HUES48 (cell line): ENCODE data around the gene SPAAR.

Experiments
- H3K27ac ChIP-seq: one replicate; pipeline ENCODE4 v1.7.0; 2013; ENCODE audit warnings: low read depth, low read length, inconsistent platforms
- H3K27me3 ChIP-seq: 2 replicates; pipeline ENCODE4 v1.6.1; 2013; ENCODE audit warnings: mild to moderate bottlenecking, low read length; ENCODE audit not compliant: control insufficient read depth, insufficient read depth
- H3K36me3 ChIP-seq: 2 replicates; pipeline ENCODE4 v1.6.1; 2013; ENCODE audit warnings: low read length; ENCODE audit not compliant: control insufficient read depth, insufficient read depth
- H3K4me1 ChIP-seq: 2 replicates; pipeline ENCODE4 v1.6.1; 2013; ENCODE audit warnings: mild to moderate bottlenecking, low read length; ENCODE audit not compliant: control insufficient read depth, insufficient read depth
- H3K4me3 ChIP-seq: 2 replicates; pipeline ENCODE4 v1.5.1; 2013; ENCODE audit warnings: mild to moderate bottlenecking, low read depth, low read length
- H3K9ac ChIP-seq: 2 replicates; pipeline ENCODE4 v1.6.1; 2013; ENCODE audit warnings: mild to moderate bottlenecking, low read depth, low read length, moderate library complexity
- H3K9me3 ChIP-seq: 2 replicates; pipeline ENCODE4 v1.6.1; 2013; ENCODE audit warnings: low read length; ENCODE audit not compliant: control insufficient read depth, insufficient read depth

The SPAAR gene

GRCh38 chr9:35952526-35953191 lies 43.4 kb downstream of the SPAAR start:
- Histone ChIP-seq H3K9me3 (no peaks in the 10 kb centered on the region), H3K9ac (no peak overlapping the region), H3K4me3 (no peak overlapping the region), H3K4me1 (peaks cover 4% of the 10 kb centered on the region; the same call in 1 of the 2 replicates), H3K27ac (no peak overlapping the region), H3K27me3 (no peaks in the 10 kb centered on the region), H3K36me3 (no peaks in the 10 kb centered on the region)

DNA sequence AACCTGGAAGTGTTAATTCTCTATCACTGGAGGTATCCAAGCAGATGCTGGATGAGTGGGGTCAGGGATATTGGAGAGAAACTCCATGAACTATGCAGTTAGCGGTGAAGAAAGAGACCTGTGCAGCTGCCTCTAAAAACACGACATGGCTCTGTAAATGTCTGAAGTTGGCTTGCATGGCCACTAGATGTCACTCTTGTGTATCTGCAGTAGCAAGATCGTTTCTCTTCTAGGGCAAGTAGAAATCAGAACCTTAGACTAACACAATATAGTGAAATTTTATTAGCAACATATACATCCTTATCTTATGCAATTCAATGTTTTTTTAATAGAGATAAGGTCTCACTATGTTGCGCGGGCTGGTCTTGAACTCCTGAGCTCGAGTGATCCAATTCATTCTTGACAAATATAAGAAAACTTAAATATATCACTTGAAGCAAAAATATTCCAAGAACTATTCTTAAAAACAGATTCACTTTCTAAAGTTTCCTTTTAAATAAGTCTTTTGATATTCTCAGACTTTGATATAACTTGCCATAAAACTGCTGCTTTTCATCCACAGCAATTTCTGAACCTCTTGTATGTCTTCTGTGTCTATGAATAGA lies 45.8 kb downstream of the SPAAR start:
- no peaks in the 10 kb centered on the region for H3K36me3 ChIP-seq
- no peaks in the 10 kb centered on the region; the same call in 1 of the 2 replicates for H3K27me3 ChIP-seq
- H3K9ac ChIP-seq = no peak overlapping the region
- H3K9me3 ChIP-seq = no peaks in the 10 kb centered on the region
- H3K4me1 ChIP-seq = no peaks in the 10 kb centered on the region
- H3K4me3 ChIP-seq = no peak overlapping the region
- H3K27ac ChIP-seq = no peak overlapping the region

GRCh38 chr9:35956651-35957050 lies 47.4 kb downstream of the SPAAR start:
- H3K36me3 ChIP-seq = no peaks in the 10 kb centered on the region
- no peak overlapping the region for H3K27ac ChIP-seq
- H3K27me3 ChIP-seq = no peaks in the 10 kb centered on the region; the same call in 1 of the 2 replicates
- H3K9ac ChIP-seq = no peak overlapping the region
- H3K9me3 ChIP-seq = no peaks in the 10 kb centered on the region
- no peak overlapping the region for H3K4me3 ChIP-seq
- no peaks in the 10 kb centered on the region for H3K4me1 ChIP-seq

DNA sequence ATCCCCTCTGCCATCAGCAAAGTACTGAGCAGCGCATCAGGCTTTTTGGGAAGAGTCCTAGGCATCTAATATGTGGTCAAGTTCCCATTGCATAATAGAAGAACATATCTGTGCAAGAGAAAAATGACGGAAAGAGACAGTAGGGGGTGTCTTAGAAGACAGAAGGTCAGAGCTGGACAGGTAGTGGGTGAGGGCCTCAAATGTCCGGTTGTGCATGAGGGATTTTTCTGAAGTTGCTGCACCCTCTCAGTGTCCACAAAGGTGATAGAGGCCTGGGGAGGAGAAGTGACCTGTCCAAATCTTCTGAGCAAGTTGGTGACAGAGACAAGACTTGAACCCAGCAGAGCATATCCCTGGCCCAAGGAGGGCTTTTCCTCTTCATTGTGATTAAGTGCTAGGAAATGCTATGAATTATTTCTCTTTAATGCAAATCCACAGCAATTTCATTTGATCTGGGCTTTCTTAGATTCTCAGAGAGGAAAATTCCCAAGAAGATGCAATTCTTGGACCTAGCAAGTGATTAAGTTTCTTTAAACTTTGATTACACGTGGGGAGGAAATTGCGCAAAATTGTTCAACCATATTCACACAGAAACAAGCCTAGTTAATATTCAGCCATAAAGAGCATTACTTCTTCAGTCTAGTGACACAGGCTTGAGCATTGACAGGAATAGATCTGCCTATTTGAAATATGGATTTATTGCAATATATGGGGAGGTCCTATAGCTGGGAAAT lies 49.0 kb downstream of the SPAAR start, which contains the start of gene OR2S2:
OR2S2 (minus strand) TSS at position 51 of the 734 bp plus-strand sequence. CDS start 56 bp downstream, outside the sequence.
- Histone ChIP-seq H3K36me3 (no peaks in the 10 kb centered on the region), H3K27me3 (no peaks in the 10 kb centered on the region; the same call in none of the 2 replicates), H3K4me3 (no peak within 1 kb of the TSS), H3K27ac (no peak within 1 kb of the TSS), H3K9ac (no peak within 1 kb of the TSS), H3K4me1 (no peaks in the 10 kb centered on the region), H3K9me3 (no peaks in the 10 kb centered on the region)

DNA sequence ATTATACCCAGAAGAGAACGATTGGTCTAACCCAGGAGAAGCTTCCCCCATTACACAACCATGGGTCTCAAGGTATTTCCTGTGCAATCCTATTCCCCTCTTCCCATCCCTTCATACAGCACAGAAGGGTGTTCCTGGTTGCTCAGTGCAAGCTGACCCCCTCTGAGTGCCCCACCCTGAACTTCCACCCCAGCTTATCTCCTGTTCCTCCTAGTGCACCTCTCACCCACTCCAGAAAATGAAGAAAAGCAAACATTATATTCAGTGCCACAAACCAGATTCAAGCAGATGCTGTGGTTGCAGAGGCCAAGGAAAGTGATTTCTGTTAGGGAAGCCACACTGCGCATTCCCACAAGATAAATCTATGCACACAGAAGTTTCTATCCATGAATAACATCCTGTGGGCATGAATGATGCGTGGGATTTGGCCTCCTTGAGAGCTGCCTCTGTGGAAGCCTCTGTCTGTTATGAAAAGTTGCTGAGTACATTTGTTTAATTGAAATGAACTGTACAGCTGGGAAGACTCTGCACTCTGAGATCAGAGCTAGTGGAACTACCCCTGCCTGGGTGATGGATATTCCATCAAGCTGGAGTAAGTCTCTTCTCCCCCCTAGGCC lies 50.9 kb downstream of the SPAAR start:
- H3K27me3 ChIP-seq = no peaks in the 10 kb centered on the region; the same call in none of the 2 replicates
- H3K9me3 ChIP-seq = no peaks in the 10 kb centered on the region
- H3K4me1 ChIP-seq = no peaks in the 10 kb centered on the region
- H3K27ac ChIP-seq = no peak overlapping the region
- H3K4me3 ChIP-seq = no peak overlapping the region
- H3K9ac ChIP-seq = no peak overlapping the region
- H3K36me3 ChIP-seq = no peaks in the 10 kb centered on the region
